ENCODE measurements around the gene FYB1. TPM values are rescaled to one million over a fixed set of nuclear protein-coding genes. Genes with fewer than 3 reads are reported as not detected.

FYB1 gene
- total RNA-seq, 1 experiment from 2014 or later: not detected

DNA sequence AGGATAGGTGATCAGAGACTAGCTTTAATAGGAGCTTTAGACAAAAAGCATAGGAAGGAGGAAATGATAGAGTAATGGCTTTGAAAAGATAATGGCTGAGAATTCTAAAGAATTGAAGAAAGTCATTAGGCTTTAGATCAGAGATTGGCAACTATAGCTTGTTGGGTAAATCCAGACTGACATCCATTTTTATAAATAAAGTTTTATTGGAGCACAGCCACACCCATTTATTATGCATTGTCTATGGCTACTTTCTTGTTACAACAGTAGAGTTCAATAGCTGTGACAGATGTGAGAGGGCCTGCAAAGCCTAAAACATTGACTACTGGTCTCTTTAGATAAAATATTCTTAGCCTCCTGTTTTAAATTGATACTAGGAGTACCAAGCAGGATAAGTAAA, 40.7 kb upstream of the FYB1 start:
- H2BK120ac ChIP-seq (ENCODE audit: low read depth, low read length, poor library complexity, severe bottlenecking): no peak overlapping the region
- H3K36me3 Mint-ChIP-seq (ENCODE audit: insufficient read depth in 1 of 3, low read depth in 3 of 3): no peaks in the 10 kb centered on the region

More for the DNA sequence above, 40.7 kb upstream of the FYB1 start:
- Histone ChIP-seq H4K5ac (ENCODE audit: insufficient read length, low read depth, low read length) (no peak overlapping the region), H3K4ac (ENCODE audit: low read depth, low read length) (no peak overlapping the region), H2BK5ac (ENCODE audit: insufficient read length, low read length) (no peak overlapping the region), H3K79me2 (ENCODE audit: insufficient read depth, low read length) (no peaks in the 10 kb centered on the region), H3K27ac (ENCODE audit: insufficient read length, low read depth, low read length) (no peak overlapping the region), H3K18ac (ENCODE audit: insufficient read length, low read depth, low read length) (no peak overlapping the region), H3K23me2 (ENCODE audit: insufficient read length, low read depth, low read length, poor library complexity, severe bottlenecking) (no peaks in the 10 kb centered on the region), H2AK5ac (ENCODE audit: insufficient read length, low read length) (no peak overlapping the region), H3T11ph (ENCODE audit: low read length) (no peak overlapping the region), H3K79me1 (ENCODE audit: insufficient read depth, low read depth, low read length, poor library complexity, severe bottlenecking) (no peaks in the 10 kb centered on the region), H4K91ac (ENCODE audit: insufficient read length, low read depth, low read length) (no peak overlapping the region), H2AFZ (ENCODE audit: low read length) (no peak overlapping the region), H3K14ac (ENCODE audit: insufficient read depth, low read length) (no peak overlapping the region), H3K27me3 (ENCODE audit: insufficient read depth, low read length) (no peaks in the 10 kb centered on the region), H4K8ac (replicated peaks; ENCODE audit: insufficient read length, low read depth, low read length) (no peak overlapping the region), H3K9ac (ENCODE audit: extremely low read depth, insufficient read length, low read length) (no peak overlapping the region), H2BK20ac (ENCODE audit: low read depth, low read length, poor library complexity, severe bottlenecking) (no peak overlapping the region), H3K4me1 (ENCODE audit: insufficient read depth, low read length) (no peaks in the 10 kb centered on the region), H3K23ac (ENCODE audit: insufficient read length, low read depth, low read length) (no peak overlapping the region), H4K20me1 (ENCODE audit: control insufficient read depth, insufficient read depth, insufficient read length) (no peaks in the 10 kb centered on the region), H3K4me2 (ENCODE audit: insufficient read depth, insufficient read length, low read length) (no peak overlapping the region), H3K9me3 (ENCODE audit: control insufficient read depth, low read depth, low read length) (no peaks in the 10 kb centered on the region), H2BK15ac (ENCODE audit: low read depth, low read length) (no peak overlapping the region), H3K56ac (ENCODE audit: insufficient read length, low read depth, low read length) (no peak overlapping the region), H2BK12ac (ENCODE audit: insufficient read length, low read depth, low read length) (no peak overlapping the region)
- TF ChIP-seq, protein P1, sequence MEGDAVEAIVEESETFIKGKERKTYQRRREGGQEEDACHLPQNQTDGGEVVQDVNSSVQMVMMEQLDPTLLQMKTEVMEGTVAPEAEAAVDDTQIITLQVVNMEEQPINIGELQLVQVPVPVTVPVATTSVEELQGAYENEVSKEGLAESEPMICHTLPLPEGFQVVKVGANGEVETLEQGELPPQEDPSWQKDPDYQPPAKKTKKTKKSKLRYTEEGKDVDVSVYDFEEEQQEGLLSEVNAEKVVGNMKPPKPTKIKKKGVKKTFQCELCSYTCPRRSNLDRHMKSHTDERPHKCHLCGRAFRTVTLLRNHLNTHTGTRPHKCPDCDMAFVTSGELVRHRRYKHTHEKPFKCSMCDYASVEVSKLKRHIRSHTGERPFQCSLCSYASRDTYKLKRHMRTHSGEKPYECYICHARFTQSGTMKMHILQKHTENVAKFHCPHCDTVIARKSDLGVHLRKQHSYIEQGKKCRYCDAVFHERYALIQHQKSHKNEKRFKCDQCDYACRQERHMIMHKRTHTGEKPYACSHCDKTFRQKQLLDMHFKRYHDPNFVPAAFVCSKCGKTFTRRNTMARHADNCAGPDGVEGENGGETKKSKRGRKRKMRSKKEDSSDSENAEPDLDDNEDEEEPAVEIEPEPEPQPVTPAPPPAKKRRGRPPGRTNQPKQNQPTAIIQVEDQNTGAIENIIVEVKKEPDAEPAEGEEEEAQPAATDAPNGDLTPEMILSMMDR (conservative IDR thresholded peaks at IDR 0.05): no peak
- H3K9me3 Mint-ChIP-seq: no peaks in the 10 kb centered on the region; a peak in 1 of 5 replicates
- H3K27ac Mint-ChIP-seq: no peak overlapping the region
- DNase-seq: no peak
- H3K4me3 Mint-ChIP-seq: no peak overlapping the region
- H3K27me3 Mint-ChIP-seq (ENCODE audit: low read depth): no peaks in the 10 kb centered on the region; the same call in 1 of the 2 replicates
- no peaks in the 10 kb centered on the region for H3K4me1 Mint-ChIP-seq

All from H9 (cell line).